Measurements from ENCODE around the gene NCCRP1.

DNA sequence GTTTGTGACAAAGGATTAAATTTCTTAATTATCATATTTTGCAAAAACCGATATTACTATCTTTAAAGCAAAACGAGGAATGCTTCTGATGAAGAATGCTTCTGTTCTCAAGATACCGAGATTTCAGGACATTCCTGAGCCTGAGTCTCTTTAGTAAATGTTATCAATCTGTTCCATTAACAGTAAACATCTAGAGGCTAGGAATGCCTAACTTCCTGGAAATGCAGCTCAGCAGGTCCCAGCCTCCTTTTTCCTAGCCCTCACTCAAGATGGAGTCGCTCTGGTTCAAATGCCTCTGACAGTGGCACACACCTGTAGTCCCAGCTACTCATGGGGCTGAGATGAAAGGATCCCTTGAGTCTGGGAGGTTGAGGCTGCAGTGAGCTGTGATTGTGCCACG lies 54.3 kb downstream of the NCCRP1 start:
- TF ChIP-seq POLR2A (IDR thresholded peaks at IDR 0.05) = no peak
- no peak for TF ChIP-seq EP300 (IDR thresholded peaks at IDR 0.05)
